ENCODE data around the gene KAZALD1.

KAZALD1 gene

DNA sequence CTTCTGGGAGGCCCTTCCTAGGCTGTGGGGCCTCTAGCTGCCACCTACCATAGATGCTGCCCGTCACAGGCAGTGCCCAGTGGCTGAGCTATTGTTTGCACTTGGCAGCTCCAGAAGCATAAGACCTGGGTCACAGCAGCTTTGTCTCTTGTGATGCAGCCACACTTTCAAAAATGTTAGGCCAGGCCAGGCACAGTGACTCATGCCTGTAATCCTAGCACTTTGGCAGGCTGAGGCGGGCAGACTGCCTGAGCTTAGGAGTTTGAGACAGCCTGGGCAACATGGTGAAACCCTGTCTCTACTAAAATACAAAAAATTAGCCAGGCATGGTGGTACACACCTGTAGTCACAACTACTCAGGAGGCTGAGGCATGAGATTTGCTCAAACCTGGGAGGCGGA is 9.5 kb upstream of the KAZALD1 start:
- Histone ChIP-seq H3K9me3 (ENCODE audit: low read depth, low read length) (no peaks in the 10 kb centered on the region), H3K27ac (no peak overlapping the region), H3K36me3 (ENCODE audit: insufficient read depth, low read length) (no peaks in the 10 kb centered on the region), H3K9ac (ENCODE audit: insufficient read length) (no peak overlapping the region), H3K4me3 (no peak overlapping the region)
- no peak for DNase-seq (ENCODE audit: low read depth, low spot score)
- TF ChIP-seq FOXP2 (optimal IDR thresholded peaks at IDR 0.05; ENCODE audit: control extremely low read depth, extremely low read length, insufficient read depth): no peak

DNA sequence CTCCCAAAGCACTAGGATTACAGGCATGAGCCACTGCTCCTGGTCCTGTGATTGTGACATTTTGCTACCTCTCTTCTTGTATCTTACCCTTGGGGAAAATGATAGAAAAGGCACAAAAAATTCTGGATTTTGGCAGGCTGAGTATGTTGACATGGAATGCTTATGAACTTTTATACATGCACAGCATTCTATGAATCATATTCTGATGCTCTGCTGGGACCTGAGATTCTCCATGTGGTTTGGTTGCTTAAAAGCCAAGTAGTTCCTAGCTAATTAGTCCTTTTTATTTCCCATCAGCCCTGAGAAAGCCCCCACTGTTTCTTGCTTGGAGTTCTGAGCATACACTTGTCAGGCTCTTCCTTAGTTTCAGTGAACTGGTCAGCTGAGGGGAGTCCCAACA is 8.3 kb upstream of the KAZALD1 start:
- TF ChIP-seq FOXP2 (optimal IDR thresholded peaks at IDR 0.05; ENCODE audit: control extremely low read depth, extremely low read length, insufficient read depth) (no peak), EZH2 (IDR thresholded peaks at IDR 0.05) (no peak), POLR2AphosphoS5 (IDR thresholded peaks at IDR 0.05; ENCODE audit: borderline replicate concordance, low read depth, low read length) (no peak)
- H3K27ac ChIP-seq: no peak overlapping the region
- no peak overlapping the region for H3K9ac ChIP-seq (ENCODE audit: insufficient read length)
- no peaks in the 10 kb centered on the region for H3K9me3 ChIP-seq (ENCODE audit: low read depth, low read length)
- DNase-seq (ENCODE audit: low read depth, low spot score): no peak
- H3K36me3 ChIP-seq (ENCODE audit: insufficient read depth, low read length): no peaks in the 10 kb centered on the region
- no peak overlapping the region for H3K4me3 ChIP-seq

DNA sequence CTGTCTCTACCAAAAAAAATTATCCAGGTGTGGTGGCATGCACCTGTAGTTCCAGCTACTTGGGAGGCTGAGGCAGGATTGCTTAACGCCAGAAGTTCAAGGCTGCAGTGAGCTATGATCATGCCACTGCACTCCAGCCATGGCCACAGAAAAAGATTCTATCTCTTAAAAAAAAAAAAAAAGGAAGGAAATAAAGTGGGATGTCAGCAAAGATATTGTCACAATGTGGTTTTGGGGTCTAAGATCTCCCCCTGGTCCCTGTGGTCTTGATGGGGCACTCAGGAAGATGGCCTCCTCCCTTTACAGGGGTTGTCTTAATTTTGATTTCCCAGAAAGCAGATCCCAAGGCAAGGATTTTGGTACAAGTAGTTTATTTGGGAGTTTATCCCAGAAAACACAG is 7.4 kb upstream of the KAZALD1 start:
- DNase-seq (ENCODE audit: low read depth, low spot score): no peak
- Histone ChIP-seq H3K4me3 (no peak overlapping the region), H3K9ac (ENCODE audit: insufficient read length) (no peak overlapping the region), H3K9me3 (ENCODE audit: low read depth, low read length) (no peaks in the 10 kb centered on the region), H3K36me3 (ENCODE audit: insufficient read depth, low read length) (no peaks in the 10 kb centered on the region), H3K27ac (no peak overlapping the region)
- no peak for TF ChIP-seq EZH2 (IDR thresholded peaks at IDR 0.05)

DNA sequence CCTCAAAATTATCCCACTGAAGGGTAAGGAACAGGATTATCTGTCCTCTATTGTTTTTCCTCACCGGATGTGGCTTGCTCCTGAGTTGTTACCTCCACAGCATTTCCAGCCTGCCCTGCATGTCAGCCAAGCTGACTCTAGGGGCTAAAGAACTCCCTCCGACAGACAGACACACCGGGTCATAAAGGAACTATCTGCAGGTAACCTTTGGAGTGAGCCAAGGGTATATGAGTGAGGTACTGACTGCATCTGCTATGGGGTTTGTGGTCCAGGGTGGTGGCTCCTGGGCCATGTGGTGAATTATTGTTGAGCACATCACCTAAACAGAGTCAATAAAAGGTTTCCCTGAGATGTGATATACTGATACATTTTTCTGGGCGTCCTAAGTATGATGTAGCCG is 6.9 kb upstream of the KAZALD1 start:
- Histone ChIP-seq H3K9me3 (ENCODE audit: low read depth, low read length) (no peaks in the 10 kb centered on the region), H3K36me3 (ENCODE audit: insufficient read depth, low read length) (no peaks in the 10 kb centered on the region), H3K27ac (no peak overlapping the region), H3K9ac (ENCODE audit: insufficient read length) (no peak overlapping the region), H3K4me3 (no peak overlapping the region)
- TF ChIP-seq EZH2 (IDR thresholded peaks at IDR 0.05) (no peak), POLR2AphosphoS5 (IDR thresholded peaks at IDR 0.05; ENCODE audit: borderline replicate concordance, low read depth, low read length) (no peak), FOXP2 (optimal IDR thresholded peaks at IDR 0.05; ENCODE audit: control extremely low read depth, extremely low read length, insufficient read depth) (no peak)
- DNase-seq (ENCODE audit: low read depth, low spot score): no peak

DNA sequence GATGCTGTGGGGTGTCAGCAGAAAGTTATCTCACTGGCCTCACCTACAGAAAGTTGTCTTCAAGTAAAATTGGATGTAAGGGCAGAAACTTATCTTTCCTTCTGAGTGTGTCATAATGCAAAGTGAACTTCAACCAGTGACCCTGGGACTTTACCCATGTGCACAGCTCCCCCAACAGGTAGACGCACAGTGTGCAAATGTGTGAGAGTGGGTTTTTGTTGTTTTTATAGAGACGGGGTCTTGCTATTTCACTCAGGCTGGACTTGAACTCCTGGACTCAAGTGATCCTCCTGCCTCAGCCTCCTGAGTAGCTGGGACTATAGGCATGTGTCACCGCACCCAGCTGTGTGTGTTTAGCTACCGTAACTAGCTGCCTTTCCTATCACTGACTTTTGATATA is 6.4 kb upstream of the KAZALD1 start:
- H3K9ac ChIP-seq (ENCODE audit: insufficient read length): no peak overlapping the region
- no peaks in the 10 kb centered on the region for H3K9me3 ChIP-seq (ENCODE audit: low read depth, low read length)
- no peaks in the 10 kb centered on the region for H3K36me3 ChIP-seq (ENCODE audit: insufficient read depth, low read length)
- no peak overlapping the region for H3K4me3 ChIP-seq
- no peak for DNase-seq (ENCODE audit: low read depth, low spot score)
- TF ChIP-seq EZH2 (IDR thresholded peaks at IDR 0.05) (no peak), FOXP2 (optimal IDR thresholded peaks at IDR 0.05; ENCODE audit: control extremely low read depth, extremely low read length, insufficient read depth) (no peak), POLR2AphosphoS5 (IDR thresholded peaks at IDR 0.05; ENCODE audit: borderline replicate concordance, low read depth, low read length) (no peak)
- no peak overlapping the region for H3K27ac ChIP-seq

DNA sequence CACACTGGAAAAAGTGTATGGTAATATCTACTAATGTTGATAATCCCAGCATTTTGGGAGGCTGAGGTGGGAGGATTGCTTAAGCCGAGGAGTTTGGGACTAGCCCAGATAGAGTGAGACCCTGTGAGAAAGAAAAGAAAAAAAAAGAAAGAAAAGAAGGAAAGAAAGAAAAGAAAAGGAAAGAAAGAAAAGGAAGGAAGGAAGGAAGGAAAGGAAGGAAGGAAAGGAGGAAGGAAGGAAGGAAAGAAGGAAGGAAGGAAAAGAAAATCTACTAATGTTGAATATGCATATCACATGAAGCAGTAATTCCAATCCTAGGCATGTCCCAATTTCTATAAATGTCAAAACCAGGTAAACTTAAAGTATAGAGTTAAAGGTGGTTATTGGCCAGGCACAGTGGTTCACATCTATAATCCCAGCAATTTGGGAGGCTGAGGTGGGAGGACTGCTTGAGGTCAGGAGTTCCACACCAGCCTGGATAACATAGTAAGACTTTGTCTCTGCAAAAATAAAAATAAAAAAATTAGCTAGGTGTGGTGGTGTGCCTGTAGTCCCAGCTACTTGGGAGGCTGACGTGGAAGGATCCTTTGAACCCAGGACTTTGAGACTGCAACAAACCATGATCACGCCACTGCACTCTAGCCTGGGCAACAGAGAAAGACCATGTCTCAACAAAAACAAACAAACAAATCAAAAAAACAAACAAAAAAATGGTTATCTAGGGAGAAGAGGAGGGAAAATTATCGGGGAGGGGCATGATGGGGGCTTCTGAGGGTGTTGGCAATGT is 5.2 kb upstream of the KAZALD1 start:
- Histone ChIP-seq H3K9ac (ENCODE audit: insufficient read length) (no peak overlapping the region), H3K36me3 (ENCODE audit: insufficient read depth, low read length) (no peaks in the 10 kb centered on the region), H3K4me3 (no peak overlapping the region), H3K9me3 (ENCODE audit: low read depth, low read length) (no peaks in the 10 kb centered on the region), H3K27ac (no peak overlapping the region)
- DNase-seq (ENCODE audit: low read depth, low spot score): no peak
- TF ChIP-seq FOXP2 (optimal IDR thresholded peaks at IDR 0.05; ENCODE audit: control extremely low read depth, extremely low read length, insufficient read depth) (no peak), POLR2AphosphoS5 (IDR thresholded peaks at IDR 0.05; ENCODE audit: borderline replicate concordance, low read depth, low read length) (no peak), EZH2 (IDR thresholded peaks at IDR 0.05) (no peak)

DNA sequence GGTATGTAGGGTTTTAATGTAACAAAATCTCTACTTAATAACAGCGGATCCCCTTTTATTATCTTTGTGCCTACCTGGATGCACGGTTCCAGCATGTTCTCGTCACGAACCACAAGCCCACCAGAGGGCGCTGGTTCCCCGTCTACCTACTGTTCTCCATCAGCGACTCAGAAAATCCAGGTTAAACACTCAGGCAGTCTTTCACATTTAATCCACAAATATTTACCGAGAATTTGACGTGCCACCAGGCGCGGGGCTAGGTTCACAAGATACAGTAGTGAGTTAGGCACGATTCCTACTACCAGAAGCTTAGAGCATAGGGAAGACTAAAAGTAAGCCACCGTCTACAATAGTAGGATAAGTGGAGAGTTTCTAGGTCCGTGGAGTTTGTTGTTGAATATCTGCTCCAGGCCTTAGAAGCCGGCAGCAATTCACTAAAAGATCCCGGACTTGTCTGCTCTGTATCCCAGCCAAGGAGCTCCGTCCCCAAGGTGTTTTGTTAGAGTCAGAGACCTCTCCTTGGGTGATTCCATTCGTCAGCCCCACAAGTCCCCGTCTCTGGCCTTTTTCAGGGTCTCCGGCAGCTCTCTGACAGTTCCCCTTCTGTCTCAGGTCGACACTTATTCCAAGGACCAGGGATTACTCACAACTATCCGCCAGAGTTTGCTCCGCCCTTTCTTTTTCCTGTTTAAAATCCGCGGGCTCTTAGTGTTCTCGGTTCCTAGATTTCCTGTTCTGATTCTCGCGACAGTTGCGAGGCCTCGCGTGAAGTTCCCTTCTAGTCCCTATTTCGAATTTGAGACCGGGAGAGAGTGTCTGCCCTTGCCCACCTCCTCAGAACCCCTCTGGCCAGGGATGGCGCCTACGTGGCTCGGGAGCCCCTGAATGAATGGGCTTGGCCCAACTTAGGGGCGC is 1.5 kb upstream of the KAZALD1 start:
- no peak for DNase-seq (ENCODE audit: low read depth, low spot score)

DNA sequence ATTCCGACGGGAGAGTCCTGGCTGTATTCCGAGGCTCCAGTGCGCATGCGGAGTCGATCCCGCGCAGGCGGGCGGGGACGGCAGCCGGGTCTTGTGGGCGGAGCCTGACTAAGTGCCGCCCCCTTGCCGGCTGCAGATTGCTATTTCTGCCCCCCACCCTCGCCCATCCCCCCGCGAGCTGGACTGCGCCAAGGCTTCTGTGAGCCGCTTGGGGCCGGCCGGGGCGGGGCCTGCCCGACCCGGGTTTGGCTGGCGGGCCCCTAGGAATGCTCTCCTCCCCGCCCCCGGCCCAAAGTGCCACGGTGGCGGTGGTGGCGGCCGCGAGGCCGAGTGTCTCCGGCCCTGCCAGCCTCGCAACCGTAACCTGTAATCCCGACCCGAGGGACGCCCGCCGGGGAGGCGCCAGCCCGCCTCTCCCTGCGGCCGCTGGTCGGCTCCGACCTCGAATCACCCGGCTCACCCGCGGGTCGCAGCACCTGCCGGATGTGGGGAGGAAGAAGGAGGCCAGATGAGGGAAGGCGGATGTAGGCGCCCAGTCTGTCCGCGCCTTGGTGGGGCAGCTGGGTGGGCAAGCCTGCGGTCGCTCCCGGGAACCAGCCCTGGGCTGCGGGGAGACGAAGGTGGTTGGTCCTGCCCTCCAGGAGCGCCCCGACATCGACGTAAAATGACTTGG is 702 bp upstream of the KAZALD1 start:
- peak overlapping the region; percentile 94 for H3K27ac ChIP-seq
- no peaks in the 10 kb centered on the region for H3K9me3 ChIP-seq (ENCODE audit: low read depth, low read length)
- peak overlapping the region; percentile 93 for H3K4me3 ChIP-seq
- peak overlapping the region; percentile 95 for H3K9ac ChIP-seq (ENCODE audit: insufficient read length)
- no peak for DNase-seq (ENCODE audit: low read depth, low spot score)
- TF ChIP-seq POLR2AphosphoS5 (IDR thresholded peaks at IDR 0.05; ENCODE audit: borderline replicate concordance, low read depth, low read length): no peak
- no peak for TF ChIP-seq FOXP2 (optimal IDR thresholded peaks at IDR 0.05; ENCODE audit: control extremely low read depth, extremely low read length, insufficient read depth)
- no peak for TF ChIP-seq EZH2 (IDR thresholded peaks at IDR 0.05)
- no peaks in the 10 kb centered on the region for H3K36me3 ChIP-seq (ENCODE audit: insufficient read depth, low read length)

More for the DNA sequence above, 1.5 kb upstream of the KAZALD1 start:
- Histone ChIP-seq H3K4me3 (peak overlapping the region; percentile 93), H3K9ac (ENCODE audit: insufficient read length) (peak overlapping the region; percentile 95), H3K9me3 (ENCODE audit: low read depth, low read length) (no peaks in the 10 kb centered on the region), H3K36me3 (ENCODE audit: insufficient read depth, low read length) (no peaks in the 10 kb centered on the region), H3K27ac (peak overlapping the region; percentile 94)
- TF ChIP-seq POLR2AphosphoS5 (IDR thresholded peaks at IDR 0.05; ENCODE audit: borderline replicate concordance, low read depth, low read length): peak; percentile 48; the same call in 1 of the 2 replicates
- TF ChIP-seq EZH2 (IDR thresholded peaks at IDR 0.05): no peak
